ENCODE results near the gene GP1BA. TPM values are rescaled to one million over a fixed set of nuclear protein-coding genes. Genes with fewer than 3 reads are reported as not detected.
A peak's percentile ranks its signal among the peaks of the same experiment; 100 is the strongest.

Gene GP1BA
- total and polyA plus RNA-seq, 2 of the 8 experiments (the other 6 are each of a cell fraction or from before 2014, with no cell fraction given): not detected

- TF ChIP-seq TAF1 (IDR thresholded peaks at IDR 0.05; ENCODE audit: low read depth, low read length) (peak; percentile 67), CHD2 (IDR thresholded peaks at IDR 0.05; ENCODE audit: low read length) (no peak; the same call in 1 of the 2 replicates), KDM1A (IDR thresholded peaks at IDR 0.05; ENCODE audit: borderline replicate concordance, low read length) (no peak), SIRT6 (IDR thresholded peaks at IDR 0.05; ENCODE audit: low read length) (no peak), GTF2F1 (IDR thresholded peaks at IDR 0.05; ENCODE audit: borderline replicate concordance, low read depth, low read length) (no peak), TBP (IDR thresholded peaks at IDR 0.05; ENCODE audit: low read depth, low read length) (peak; percentile 16; the same call in 1 of the 2 replicates)
Measured at GRCh38 chr17:4948166-4948930, 16.3 kb downstream of the GP1BA start, which contains the start of gene PFN1 (continued).
